A549 (cell line): ENCODE measurements around the gene TFDP2.

Experiments used
- MAZ ChIP-seq: fragments of 150-350 bp; IDR thresholded peaks from 2 replicates; pipeline ENCODE4 v1.6.1; 2014; ENCODE audit warnings: antibody characterized with exemption, low read depth, low read length, borderline replicate concordance
- TF ChIP-seq, protein P1 (sequence below): IDR thresholded peaks from 2 replicates; pipeline ENCODE4 v1.6.1; 2012
- TF ChIP-seq, protein P2 (sequence below): fragments of >200 bp; sonication (Bioruptor Twin); formaldehyde crosslinking; IDR thresholded peaks from 3 replicates; pipeline ENCODE4 v1.5.1; 2016
- TF ChIP-seq, protein P3 (sequence below): fragments of 250-450 bp; sonication (Bioruptor Pico); IDR thresholded peaks from 2 replicates; pipeline ENCODE4 v1.5.0; 2021; ENCODE audit warnings: mild to moderate bottlenecking, moderate library complexity, borderline replicate concordance

DNA sequence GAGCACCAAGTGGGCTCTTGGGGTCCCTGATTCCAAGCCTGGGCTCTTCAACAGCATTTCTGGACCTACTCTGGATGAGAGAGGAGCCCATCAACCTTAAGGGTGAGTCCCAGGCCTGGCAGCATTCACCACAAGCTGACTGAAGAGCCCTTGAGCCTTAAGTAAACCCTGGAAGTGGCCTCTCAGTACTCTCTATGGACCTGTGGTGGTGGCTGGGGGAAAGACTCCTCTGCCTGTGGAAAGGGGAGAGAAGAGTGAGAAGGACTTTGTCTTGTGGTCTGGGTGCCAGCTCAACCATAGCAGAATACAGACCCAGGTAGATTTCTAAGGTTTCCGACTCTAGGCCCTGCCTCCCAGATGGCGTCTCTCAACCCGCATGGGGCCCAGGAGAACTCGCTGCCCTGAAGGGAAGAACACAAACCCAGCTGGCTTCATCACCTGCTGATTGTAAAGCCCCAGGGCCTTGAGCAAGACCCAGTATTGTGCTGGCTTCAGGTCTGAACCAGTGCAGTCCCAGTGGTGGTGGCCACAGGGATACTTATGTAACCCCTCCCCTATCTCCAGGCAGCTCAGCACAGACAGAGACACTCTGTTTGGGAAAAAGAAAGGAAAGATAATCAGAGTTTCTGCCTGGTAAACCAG lies 71.4 kb downstream of the TFDP2 start:
- TF ChIP-seq, protein P1, sequence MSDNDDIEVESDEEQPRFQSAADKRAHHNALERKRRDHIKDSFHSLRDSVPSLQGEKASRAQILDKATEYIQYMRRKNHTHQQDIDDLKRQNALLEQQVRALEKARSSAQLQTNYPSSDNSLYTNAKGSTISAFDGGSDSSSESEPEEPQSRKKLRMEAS, result no peak
- TF ChIP-seq, protein P2, sequence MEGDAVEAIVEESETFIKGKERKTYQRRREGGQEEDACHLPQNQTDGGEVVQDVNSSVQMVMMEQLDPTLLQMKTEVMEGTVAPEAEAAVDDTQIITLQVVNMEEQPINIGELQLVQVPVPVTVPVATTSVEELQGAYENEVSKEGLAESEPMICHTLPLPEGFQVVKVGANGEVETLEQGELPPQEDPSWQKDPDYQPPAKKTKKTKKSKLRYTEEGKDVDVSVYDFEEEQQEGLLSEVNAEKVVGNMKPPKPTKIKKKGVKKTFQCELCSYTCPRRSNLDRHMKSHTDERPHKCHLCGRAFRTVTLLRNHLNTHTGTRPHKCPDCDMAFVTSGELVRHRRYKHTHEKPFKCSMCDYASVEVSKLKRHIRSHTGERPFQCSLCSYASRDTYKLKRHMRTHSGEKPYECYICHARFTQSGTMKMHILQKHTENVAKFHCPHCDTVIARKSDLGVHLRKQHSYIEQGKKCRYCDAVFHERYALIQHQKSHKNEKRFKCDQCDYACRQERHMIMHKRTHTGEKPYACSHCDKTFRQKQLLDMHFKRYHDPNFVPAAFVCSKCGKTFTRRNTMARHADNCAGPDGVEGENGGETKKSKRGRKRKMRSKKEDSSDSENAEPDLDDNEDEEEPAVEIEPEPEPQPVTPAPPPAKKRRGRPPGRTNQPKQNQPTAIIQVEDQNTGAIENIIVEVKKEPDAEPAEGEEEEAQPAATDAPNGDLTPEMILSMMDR, result no peak
- TF ChIP-seq, protein P3, sequence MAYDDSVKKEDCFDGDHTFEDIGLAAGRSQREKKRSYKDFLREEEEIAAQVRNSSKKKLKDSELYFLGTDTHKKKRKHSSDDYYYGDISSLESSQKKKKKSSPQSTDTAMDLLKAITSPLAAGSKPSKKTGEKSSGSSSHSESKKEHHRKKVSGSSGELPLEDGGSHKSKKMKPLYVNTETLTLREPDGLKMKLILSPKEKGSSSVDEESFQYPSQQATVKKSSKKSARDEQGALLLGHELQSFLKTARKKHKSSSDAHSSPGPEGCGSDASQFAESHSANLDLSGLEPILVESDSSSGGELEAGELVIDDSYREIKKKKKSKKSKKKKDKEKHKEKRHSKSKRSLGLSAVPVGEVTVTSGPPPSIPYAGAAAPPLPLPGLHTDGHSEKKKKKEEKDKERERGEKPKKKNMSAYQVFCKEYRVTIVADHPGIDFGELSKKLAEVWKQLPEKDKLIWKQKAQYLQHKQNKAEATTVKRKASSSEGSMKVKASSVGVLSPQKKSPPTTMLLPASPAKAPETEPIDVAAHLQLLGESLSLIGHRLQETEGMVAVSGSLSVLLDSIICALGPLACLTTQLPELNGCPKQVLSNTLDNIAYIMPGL (CRISPR knock-in tag), result no peak
- TF ChIP-seq MAZ, result no peak
